Measurements from ENCODE around the gene FBLN5. TPM values are rescaled to one million over a fixed set of nuclear protein-coding genes. Genes with fewer than 3 reads are reported as not detected.
"Not testable (repeated sequence)": the region's sequence is repeated elsewhere in the genome, so short reads cannot be mapped to it uniquely, and the experiment has no call there.

The FBLN5 gene
- total and polyA plus RNA-seq, 5 experiments from 2014 or later, result 7.2 to 37.7 (median 21.2) TPM

- Mint-ChIP-seq H3K9me3 (no peaks in the 10 kb centered on the region), H3K4me3 (no peak overlapping the region), H3K27me3 (no peaks in the 10 kb centered on the region), H3K27ac (peak overlapping the region in 5 of 10 donors; percentile 38 to 76 (median 62)), H3K4me1 (peaks cover 3 to 35% (median 15%) of the 10 kb centered on the region in 4 donors), H3K36me3 (no peaks in the 10 kb centered on the region)
- ATAC-seq (peak in 1 of 2 donors; percentile 78), DNase-seq (peak in 2 of 10 donors; percentile 29 to 73)
- POLR2A ChIA-PET, result interaction anchor here (0.7 to 15.0 kb wide), 12 partner anchors 19 to 388 kb away, joined by 3 to 317 read pairs (median 4); partner anchors contain the start of gene TC2N
Measured at GRCh38 chr14:91899213-91899612, 48.3 kb downstream of the FBLN5 start.

- no peaks in the 10 kb centered on the region for H3K9me3 Mint-ChIP-seq
- POLR2A ChIA-PET, result interaction anchor here (0.7 to 15.0 kb wide), 11 partner anchors 8 to 64 kb away, joined by 3 to 317 read pairs (median 4); partner anchors contain the start of gene TC2N
- H3K4me3 Mint-ChIP-seq, result no peak overlapping the region
- H3K27ac Mint-ChIP-seq, result peak overlapping the region in 2 of 10 donors; percentile 19 to 76
- H3K27me3 Mint-ChIP-seq, result no peaks in the 10 kb centered on the region
- H3K36me3 Mint-ChIP-seq, result no peaks in the 10 kb centered on the region
- ATAC-seq (no peak), DNase-seq (no peak)
- peaks cover 10 to 36% (median 15%) of the 10 kb centered on the region in 4 donors for H3K4me1 Mint-ChIP-seq
Measured at GRCh38 chr14:91898372-91898771, 49.1 kb downstream of the FBLN5 start.

- H3K9me3 Mint-ChIP-seq, H3K27ac Mint-ChIP-seq: not testable (repeated sequence)
- POLR2A ChIA-PET, result interaction anchor here (1.2 to 15.0 kb wide), 6 partner anchors 10 to 54 kb away, joined by 3 to 317 read pairs (median 4); partner anchors contain the start of gene TC2N
Measured at GRCh38 chr14:91897716-91898115, 49.8 kb downstream of the FBLN5 start.

GRCh38 chr14:91897106-91897701 is 50.3 kb downstream of the FBLN5 start:
- no peak overlapping the region for H3K4me3 Mint-ChIP-seq

More at GRCh38 chr14:91897716-91898115, 49.8 kb downstream of the FBLN5 start:
- H3K27me3 Mint-ChIP-seq, H3K36me3 Mint-ChIP-seq, H3K4me3 Mint-ChIP-seq, DNase-seq, ATAC-seq: not testable (repeated sequence)
- peaks cover 17 to 42% (median 18%) of the 10 kb centered on the region in 4 donors for H3K4me1 Mint-ChIP-seq

GRCh38 chr14:91896419-91896818 is 51.1 kb downstream of the FBLN5 start:
- DNase-seq, result no peak
- Mint-ChIP-seq H3K27me3 (no peaks in the 10 kb centered on the region), H3K36me3 (no peaks in the 10 kb centered on the region), H3K4me1 (peaks cover 22 to 55% (median 31%) of the 10 kb centered on the region in 4 donors), H3K4me3 (no peak overlapping the region), H3K27ac (peak overlapping the region in 5 of 10 donors; percentile 19 to 75 (median 41)), H3K9me3 (no peaks in the 10 kb centered on the region)
- no peak for ATAC-seq
- POLR2A ChIA-PET, result interaction anchor here (0.9 to 15.0 kb wide), 6 partner anchors 8 to 60 kb away, joined by 3 to 317 read pairs (median 4); partner anchors contain the start of gene TC2N

More at GRCh38 chr14:91897106-91897701, 50.3 kb downstream of the FBLN5 start:
- Mint-ChIP-seq H3K27ac (peak overlapping the region in 4 of 10 donors; percentile 19 to 33 (median 22)), H3K36me3 (no peaks in the 10 kb centered on the region), H3K4me1 (peaks cover 19 to 48% (median 24%) of the 10 kb centered on the region in 4 donors), H3K9me3 (no peaks in the 10 kb centered on the region), H3K27me3 (no peaks in the 10 kb centered on the region)
- POLR2A ChIA-PET, result interaction anchor here (1.2 to 15.0 kb wide), 7 partner anchors 9 to 61 kb away, joined by 3 to 317 read pairs (median 4); partner anchors contain the start of gene TC2N
- ATAC-seq, result no peak
- DNase-seq, result no peak

- no peaks in the 10 kb centered on the region for H3K27me3 Mint-ChIP-seq
- H3K9me3 Mint-ChIP-seq, result no peaks in the 10 kb centered on the region
- no peaks in the 10 kb centered on the region for H3K36me3 Mint-ChIP-seq
- no peak for DNase-seq
- H3K27ac Mint-ChIP-seq, result peak overlapping the region; percentile 23 to 95 (median 80)
- H3K4me3 Mint-ChIP-seq, result peak overlapping the region in 5 of 10 donors; percentile 1 to 61 (median 35)
- ATAC-seq, result peak in 1 of 2 donors; percentile 21
- POLR2A ChIA-PET, result interaction anchor here (0.6 to 15.0 kb wide), 7 partner anchors 11 to 422 kb away, joined by 3 to 317 read pairs (median 4); partner anchors contain the start of gene TC2N
- peaks cover 36 to 78% (median 58%) of the 10 kb centered on the region in 4 donors for H3K4me1 Mint-ChIP-seq
Measured at GRCh38 chr14:91893669-91894068, 53.8 kb downstream of the FBLN5 start.

GRCh38 chr14:91893007-91893406 is 54.5 kb downstream of the FBLN5 start:
- Mint-ChIP-seq H3K27me3 (no peaks in the 10 kb centered on the region), H3K9me3 (no peaks in the 10 kb centered on the region), H3K27ac (peak overlapping the region; percentile 23 to 95 (median 74)), H3K4me1 (peaks cover 38 to 79% (median 61%) of the 10 kb centered on the region in 4 donors), H3K4me3 (peak overlapping the region in 1 of 10 donors; percentile 8), H3K36me3 (no peaks in the 10 kb centered on the region)
- POLR2A ChIA-PET, result interaction anchor here (0.6 to 15.0 kb wide), 6 partner anchors 10 to 58 kb away, joined by 3 to 317 read pairs (median 12); partner anchors contain the start of gene TC2N
- DNase-seq (peak in 1 of 10 donors; percentile 23), ATAC-seq (no peak)

- DNase-seq, result no peak
- peak overlapping the region; percentile 6 to 95 (median 92) for H3K27ac Mint-ChIP-seq
- no peaks in the 10 kb centered on the region for H3K36me3 Mint-ChIP-seq
- ATAC-seq, result no peak
- H3K4me3 Mint-ChIP-seq, result peak overlapping the region in 6 of 10 donors; percentile 18 to 83 (median 50)
- H3K27me3 Mint-ChIP-seq, result no peaks in the 10 kb centered on the region
- no peaks in the 10 kb centered on the region for H3K9me3 Mint-ChIP-seq
- POLR2A ChIA-PET, result interaction anchor here (0.7 to 15.0 kb wide), 10 partner anchors 9 to 382 kb away, joined by 3 to 317 read pairs (median 8); partner anchors contain the start of genes PPP4R3A and TC2N
- H3K4me1 Mint-ChIP-seq, result peaks cover 40 to 76% (median 58%) of the 10 kb centered on the region in 4 donors
Measured at GRCh38 chr14:91891721-91892220, 55.7 kb downstream of the FBLN5 start.

- peaks cover 37 to 73% (median 59%) of the 10 kb centered on the region in 4 donors for H3K4me1 Mint-ChIP-seq
Measured at GRCh38 chr14:91891101-91891500, 56.4 kb downstream of the FBLN5 start.

GRCh38 chr14:91890291-91890749 is 57.2 kb downstream of the FBLN5 start:
- Mint-ChIP-seq H3K4me1 (peaks cover 35 to 74% (median 59%) of the 10 kb centered on the region in 4 donors), H3K4me3 (peak overlapping the region; percentile 34 to 83 (median 70)), H3K27ac (peak overlapping the region; percentile 89 to 95 (median 93)), H3K27me3 (no peaks in the 10 kb centered on the region), H3K36me3 (no peaks in the 10 kb centered on the region), H3K9me3 (no peaks in the 10 kb centered on the region)
- POLR2A ChIA-PET, result interaction anchor here (1.0 to 15.0 kb wide), 8 partner anchors 8 to 381 kb away, joined by 3 to 317 read pairs (median 11); partner anchors contain the start of genes PPP4R3A and TC2N
- DNase-seq (peak in 4 of 10 donors; percentile 31 to 59 (median 53)), ATAC-seq (peak; percentile 73 to 81)

More at GRCh38 chr14:91891101-91891500, 56.4 kb downstream of the FBLN5 start:
- H3K27me3 Mint-ChIP-seq, result no peaks in the 10 kb centered on the region
- H3K4me3 Mint-ChIP-seq, result peak overlapping the region in 7 of 10 donors; percentile 22 to 83 (median 66)
- no peak for ATAC-seq
- POLR2A ChIA-PET, result interaction anchor here (0.8 to 15.0 kb wide), 9 partner anchors 8 to 382 kb away, joined by 3 to 317 read pairs (median 8); partner anchors contain the start of genes PPP4R3A and TC2N
- H3K27ac Mint-ChIP-seq, result peak overlapping the region; percentile 89 to 95 (median 93)
- no peaks in the 10 kb centered on the region for H3K36me3 Mint-ChIP-seq
- DNase-seq, result no peak
- H3K9me3 Mint-ChIP-seq, result no peaks in the 10 kb centered on the region

GRCh38 chr14:91889477-91890211 is 57.9 kb downstream of the FBLN5 start:
- Mint-ChIP-seq H3K27me3 (no peaks in the 10 kb centered on the region), H3K27ac (peak overlapping the region; percentile 89 to 95 (median 93)), H3K9me3 (no peaks in the 10 kb centered on the region), H3K36me3 (no peaks in the 10 kb centered on the region), H3K4me3 (peak overlapping the region in 8 of 10 donors; percentile 34 to 83 (median 70)), H3K4me1 (peaks cover 33 to 74% (median 63%) of the 10 kb centered on the region in 4 donors)
- DNase-seq, result no peak
- peak; percentile 28 to 39 for ATAC-seq
- POLR2A ChIA-PET, result interaction anchor here (0.6 to 15.0 kb wide), 8 partner anchors 9 to 65 kb away, joined by 3 to 317 read pairs (median 6); partner anchors contain the start of gene TC2N

Data from naive thymus-derived CD8-positive, alpha-beta T cell (primary cell).